Measurements from ENCODE around the gene NPAS3. TPM values are rescaled to one million over a fixed set of nuclear protein-coding genes. Genes with fewer than 3 reads are reported as not detected.

NPAS3 gene
- total RNA-seq, 3 donors from 2014 or later, result 0.26 TPM; not detected in 2

- H3K4me3 Mint-ChIP-seq, result no peak overlapping the region
- no peaks in the 10 kb centered on the region for H3K36me3 Mint-ChIP-seq (ENCODE audit: insufficient read depth)
- H3K4me1 Mint-ChIP-seq (ENCODE audit: low read depth), result no peaks in the 10 kb centered on the region
- no peaks in the 10 kb centered on the region for H3K9me3 Mint-ChIP-seq
- ATAC-seq (no peak), DNase-seq (no peak)
- H3K27me3 Mint-ChIP-seq (ENCODE audit: low read depth), result no peaks in the 10 kb centered on the region
Observed at GRCh38 chr14:33563901-33564197, 625.2 kb downstream of the NPAS3 start.

- Mint-ChIP-seq H3K4me1 (ENCODE audit: low read depth) (no peaks in the 10 kb centered on the region), H3K9me3 (no peaks in the 10 kb centered on the region), H3K4me3 (no peak overlapping the region), H3K36me3 (ENCODE audit: insufficient read depth) (no peaks in the 10 kb centered on the region), H3K27me3 (ENCODE audit: low read depth) (no peaks in the 10 kb centered on the region)
- ATAC-seq (no peak), DNase-seq (no peak)
Observed at GRCh38 chr14:33564774-33565630, 626.3 kb downstream of the NPAS3 start.

GRCh38 chr14:33566082-33566481, 627.4 kb downstream of the NPAS3 start:
- no peaks in the 10 kb centered on the region for H3K36me3 Mint-ChIP-seq (ENCODE audit: insufficient read depth)
- H3K27me3 Mint-ChIP-seq (ENCODE audit: low read depth), result no peaks in the 10 kb centered on the region
- H3K4me3 Mint-ChIP-seq, result no peak overlapping the region
- H3K9me3 Mint-ChIP-seq, result no peaks in the 10 kb centered on the region
- H3K4me1 Mint-ChIP-seq (ENCODE audit: low read depth), result no peaks in the 10 kb centered on the region
- ATAC-seq (no peak), DNase-seq (no peak)

GRCh38 chr14:33567023-33567728, 628.5 kb downstream of the NPAS3 start:
- H3K9me3 Mint-ChIP-seq, result no peaks in the 10 kb centered on the region
- no peak overlapping the region for H3K4me3 Mint-ChIP-seq
- no peaks in the 10 kb centered on the region for H3K4me1 Mint-ChIP-seq (ENCODE audit: low read depth)
- ATAC-seq, result no peak
- DNase-seq, result no peak
- no peaks in the 10 kb centered on the region for H3K36me3 Mint-ChIP-seq (ENCODE audit: insufficient read depth)
- H3K27me3 Mint-ChIP-seq (ENCODE audit: low read depth), result no peaks in the 10 kb centered on the region

- no peaks in the 10 kb centered on the region for H3K4me1 Mint-ChIP-seq (ENCODE audit: low read depth)
- DNase-seq (no peak), ATAC-seq (no peak)
- no peaks in the 10 kb centered on the region for H3K27me3 Mint-ChIP-seq (ENCODE audit: low read depth)
- H3K9me3 Mint-ChIP-seq, result no peaks in the 10 kb centered on the region
- no peaks in the 10 kb centered on the region for H3K36me3 Mint-ChIP-seq (ENCODE audit: insufficient read depth)
- H3K4me3 Mint-ChIP-seq, result no peak overlapping the region
Observed at GRCh38 chr14:33567731-33568130, 629.1 kb downstream of the NPAS3 start.

- Mint-ChIP-seq H3K4me1 (ENCODE audit: low read depth) (no peaks in the 10 kb centered on the region), H3K9me3 (no peaks in the 10 kb centered on the region), H3K4me3 (no peak overlapping the region), H3K27me3 (ENCODE audit: low read depth) (no peaks in the 10 kb centered on the region), H3K36me3 (ENCODE audit: insufficient read depth) (no peaks in the 10 kb centered on the region)
- ATAC-seq (no peak), DNase-seq (no peak)
Observed at GRCh38 chr14:33568935-33569579, 630.4 kb downstream of the NPAS3 start.

GRCh38 chr14:33569821-33570687, 631.4 kb downstream of the NPAS3 start:
- Mint-ChIP-seq H3K27me3 (ENCODE audit: low read depth) (no peaks in the 10 kb centered on the region), H3K36me3 (ENCODE audit: insufficient read depth) (no peaks in the 10 kb centered on the region), H3K4me3 (no peak overlapping the region), H3K9me3 (no peaks in the 10 kb centered on the region), H3K4me1 (ENCODE audit: low read depth) (no peaks in the 10 kb centered on the region)
- ATAC-seq (no peak), DNase-seq (no peak)

- no peaks in the 10 kb centered on the region for H3K27me3 Mint-ChIP-seq (ENCODE audit: low read depth)
- no peaks in the 10 kb centered on the region for H3K36me3 Mint-ChIP-seq (ENCODE audit: insufficient read depth)
- H3K4me3 Mint-ChIP-seq, result no peak overlapping the region
- ATAC-seq (no peak), DNase-seq (no peak)
- no peaks in the 10 kb centered on the region for H3K4me1 Mint-ChIP-seq (ENCODE audit: low read depth)
- H3K9me3 Mint-ChIP-seq, result no peaks in the 10 kb centered on the region
Observed at GRCh38 chr14:33570694-33571310, 632.1 kb downstream of the NPAS3 start.

GRCh38 chr14:33573301-33573880, 634.7 kb downstream of the NPAS3 start:
- Mint-ChIP-seq H3K9me3 (no peaks in the 10 kb centered on the region), H3K4me3 (no peak overlapping the region), H3K27me3 (ENCODE audit: low read depth) (no peaks in the 10 kb centered on the region), H3K36me3 (ENCODE audit: insufficient read depth) (no peaks in the 10 kb centered on the region), H3K4me1 (ENCODE audit: low read depth) (no peaks in the 10 kb centered on the region)
- ATAC-seq, result no peak
- no peak for DNase-seq

GRCh38 chr14:33576014-33576413, 637.3 kb downstream of the NPAS3 start:
- ATAC-seq, result no peak
- H3K36me3 Mint-ChIP-seq (ENCODE audit: insufficient read depth), result no peaks in the 10 kb centered on the region

GRCh38 chr14:33578461-33579216, 640.0 kb downstream of the NPAS3 start:
- no peak for DNase-seq
- no peak overlapping the region for H3K4me3 Mint-ChIP-seq

More at GRCh38 chr14:33576014-33576413, 637.3 kb downstream of the NPAS3 start:
- Mint-ChIP-seq H3K9me3 (no peaks in the 10 kb centered on the region), H3K4me1 (ENCODE audit: low read depth) (no peaks in the 10 kb centered on the region), H3K27me3 (ENCODE audit: low read depth) (no peaks in the 10 kb centered on the region), H3K4me3 (no peak overlapping the region)
- DNase-seq, result no peak

GRCh38 chr14:33580231-33580749, 641.6 kb downstream of the NPAS3 start:
- Mint-ChIP-seq H3K27me3 (ENCODE audit: low read depth) (no peaks in the 10 kb centered on the region), H3K4me1 (ENCODE audit: low read depth) (no peaks in the 10 kb centered on the region), H3K9me3 (peaks cover 3% of the 10 kb centered on the region), H3K36me3 (ENCODE audit: insufficient read depth) (no peaks in the 10 kb centered on the region), H3K4me3 (no peak overlapping the region)
- no peak for DNase-seq
- ATAC-seq, result no peak

More at GRCh38 chr14:33578461-33579216, 640.0 kb downstream of the NPAS3 start:
- ATAC-seq, result no peak
- no peaks in the 10 kb centered on the region for H3K4me1 Mint-ChIP-seq (ENCODE audit: low read depth)
- no peaks in the 10 kb centered on the region for H3K9me3 Mint-ChIP-seq
- H3K27me3 Mint-ChIP-seq (ENCODE audit: low read depth), result no peaks in the 10 kb centered on the region
- no peaks in the 10 kb centered on the region for H3K36me3 Mint-ChIP-seq (ENCODE audit: insufficient read depth)

GRCh38 chr14:33580841-33581240, 642.2 kb downstream of the NPAS3 start:
- Mint-ChIP-seq H3K27me3 (ENCODE audit: low read depth) (no peaks in the 10 kb centered on the region), H3K9me3 (peaks cover 3% of the 10 kb centered on the region), H3K4me1 (ENCODE audit: low read depth) (no peaks in the 10 kb centered on the region), H3K4me3 (no peak overlapping the region), H3K36me3 (ENCODE audit: insufficient read depth) (no peaks in the 10 kb centered on the region)
- DNase-seq (no peak), ATAC-seq (no peak)

Measured in activated T-cell treated with anti-CD3 and anti-CD28 coated beads, Interleukin-2, amount 50 U/mL, for 4 hours (primary cell).